Colonic mucosa (tissue), 4 donors: Measurements from ENCODE around the gene THBS4. TPM values are rescaled to one million over a fixed set of nuclear protein-coding genes. Genes with fewer than 3 reads are reported as not detected.
A peak's percentile ranks its signal among the peaks of the same experiment; 100 is the strongest.
"Not testable (repeated sequence)": the region's sequence is repeated elsewhere in the genome, so short reads cannot be mapped to it uniquely, and the experiment has no call there.

Experiments used
- DNase-seq: peaks from one replicate; pipeline ENCODE4 v3.0.0-alpha.2; 2020
- H3K27ac ChIP-seq: fragments of 200-600 bp; one replicate; pipeline ENCODE4 v1.8.0; 2021
- H3K27me3 ChIP-seq: fragments of 200-600 bp; one replicate; pipeline ENCODE4 v1.8.0; 2021
- H3K36me3 ChIP-seq: fragments of 200-600 bp; one replicate; pipeline ENCODE4 v1.8.0; 2021
- H3K4me1 ChIP-seq: fragments of 200-600 bp; one replicate; pipeline ENCODE4 v1.8.0; 2021; ENCODE audit warnings: mild to moderate bottlenecking
- H3K4me3 ChIP-seq: fragments of 200-600 bp; one replicate; pipeline ENCODE4 v1.8.0; 2021
- H3K9ac ChIP-seq, 2 donors: one replicate each; pipeline ENCODE4 v1.7.0; 2013; ENCODE audit warnings: control low read depth in 2 of 2, low read depth in 2 of 2, low read length in 2 of 2
- H3K9me3 ChIP-seq: fragments of 200-600 bp; one replicate; pipeline ENCODE4 v1.8.0; 2021
- CTCF ChIP-seq: fragments of 200-600 bp; IDR thresholded peaks from one replicate; pipeline ENCODE4 v1.8.0; 2022; ENCODE audit warnings: antibody characterized with exemption, mild to moderate bottlenecking
- intact Hi-C: fragments of 100-400 bp; cut with DNase I; formaldehyde crosslinking; loops from one replicate; pipeline ENCODE4 v1.14.1; 2022
- total RNA-seq, 2 donors: library from RNA; stranded (reverse); fragmentation: NEBNext Ultra II Directional in 1 of 2; extraction: Animal tissue kit (Norgen Biotek cat#: 25700) in 1 of 2; gene quantifications; one replicate each; pipeline ENCODE4 v1.2.1, GENCODE V29; 2021
- donor health status: healthy.
- donor health status: DM: no; HTN: no; CAD: no.
- donor health status: DM: no; HTN: no; CAD: no.

THBS4 gene
- total RNA-seq, 2 donors from 2014 or later: 0.27 to 9.1 TPM

DNA sequence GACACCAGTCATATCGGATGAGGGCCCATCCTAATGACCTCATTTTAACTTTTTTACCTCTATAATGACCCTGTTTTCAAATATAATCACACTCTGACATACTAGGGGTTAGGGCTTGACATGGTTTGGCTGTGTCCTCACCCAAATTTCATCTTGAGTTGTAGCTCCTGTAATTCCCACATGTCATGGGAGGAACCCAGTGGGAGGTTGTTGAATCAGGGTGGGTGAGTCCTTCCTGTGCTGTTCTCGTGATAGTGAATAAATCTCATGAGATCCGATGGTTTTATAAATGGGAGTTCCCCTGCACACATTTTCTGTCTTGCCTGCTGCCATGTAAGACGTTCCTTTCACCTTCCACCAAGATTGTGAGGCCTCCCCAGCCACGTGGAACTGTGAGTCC, 71.8 kb downstream of the THBS4 start:
- Histone ChIP-seq H3K4me3 (no peak overlapping the region), H3K27me3 (no peaks in the 10 kb centered on the region), H3K27ac (no peak overlapping the region), H3K9me3 (no peaks in the 10 kb centered on the region), H3K4me1 (no peaks in the 10 kb centered on the region), H3K36me3 (no peaks in the 10 kb centered on the region), H3K9ac (no peak overlapping the region)
- TF ChIP-seq CTCF: no peak
- intact Hi-C loops: no loop called here
- DNase-seq: no peak

DNA sequence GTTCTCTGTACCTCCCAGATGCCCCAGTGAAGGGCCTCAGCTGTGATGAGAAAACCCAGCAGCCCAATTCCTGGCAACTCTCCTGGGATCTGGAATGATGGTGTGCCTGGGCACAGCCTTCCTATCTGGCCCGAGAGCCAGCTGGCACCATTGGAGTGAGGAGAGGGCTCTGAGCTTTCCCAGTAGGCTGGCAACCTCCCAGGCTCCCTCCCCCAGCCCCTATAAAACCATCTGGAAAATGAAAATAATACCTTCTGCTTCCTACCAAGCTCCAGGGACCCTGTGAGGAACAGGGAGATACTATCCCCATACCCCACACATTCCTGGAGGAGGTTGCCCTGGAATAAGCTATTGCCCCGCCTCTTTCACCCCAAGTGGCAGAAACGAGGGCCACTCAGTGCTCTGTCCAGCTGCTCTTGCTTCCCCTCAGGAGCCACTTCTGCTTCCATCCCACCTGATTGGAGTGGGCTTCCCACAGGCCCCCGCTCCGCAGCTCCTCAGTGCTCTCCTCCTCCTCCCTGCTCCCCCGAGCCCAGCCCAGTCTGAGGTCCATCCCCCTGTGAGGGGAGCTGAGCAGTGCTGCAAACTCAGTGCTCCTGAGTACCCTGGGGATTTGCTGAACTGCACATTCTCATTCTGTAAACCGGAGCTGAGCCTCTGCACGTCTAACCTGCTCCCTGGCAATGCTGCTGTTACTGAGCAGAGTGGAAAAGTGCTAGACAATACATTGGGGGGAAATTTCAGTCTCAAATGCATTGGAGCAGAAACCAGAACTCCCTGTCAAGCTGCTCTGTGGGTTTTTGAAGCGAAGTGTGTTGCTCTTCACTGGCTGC, 74.7 kb downstream of the THBS4 start:
- Histone ChIP-seq H3K4me3 (no peak overlapping the region), H3K36me3 (no peaks in the 10 kb centered on the region)
- TF ChIP-seq CTCF: no peak

DNA sequence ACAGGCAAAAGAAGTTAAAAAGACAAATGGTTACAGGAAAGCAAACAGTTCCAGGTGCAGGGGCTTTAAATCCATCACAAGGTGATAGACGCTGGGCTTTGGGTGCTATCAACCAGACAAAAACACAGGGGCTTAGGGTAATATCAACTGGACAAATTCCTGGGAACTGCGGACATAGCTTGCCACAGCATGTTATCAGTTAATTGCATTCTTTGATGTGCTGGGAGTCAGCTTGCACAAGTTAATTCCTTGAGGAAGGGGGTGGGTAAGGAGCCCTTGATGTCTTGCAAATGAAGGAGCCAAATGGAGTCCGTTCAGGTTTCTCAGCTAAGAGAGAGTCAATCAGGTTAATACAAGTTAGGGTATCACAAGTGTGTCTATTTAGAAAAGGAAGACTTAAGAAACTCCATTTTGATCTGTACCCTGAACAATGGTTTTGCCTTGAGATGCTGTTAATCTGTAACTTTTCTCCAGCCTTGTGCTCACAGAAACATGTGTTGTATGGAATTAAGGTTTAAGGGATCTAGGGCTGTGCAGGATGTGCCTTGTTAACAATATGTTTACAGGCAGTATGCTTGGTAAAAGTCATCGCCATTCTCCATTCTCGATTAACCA, 76.3 kb downstream of the THBS4 start:
- intact Hi-C loops, H3K9ac ChIP-seq, H3K27me3 ChIP-seq, H3K36me3 ChIP-seq, H3K27ac ChIP-seq, H3K4me3 ChIP-seq, DNase-seq, H3K9me3 ChIP-seq, H3K4me1 ChIP-seq: not testable (repeated sequence)

More for the DNA sequence above, 74.7 kb downstream of the THBS4 start:
- H3K4me1 ChIP-seq: peaks cover 2% of the 10 kb centered on the region
- no peak overlapping the region for H3K27ac ChIP-seq
- no peaks in the 10 kb centered on the region for H3K27me3 ChIP-seq
- intact Hi-C loops: no loop called here
- DNase-seq: no peak
- no peaks in the 10 kb centered on the region for H3K9me3 ChIP-seq
- H3K9ac ChIP-seq: no peak overlapping the region

DNA sequence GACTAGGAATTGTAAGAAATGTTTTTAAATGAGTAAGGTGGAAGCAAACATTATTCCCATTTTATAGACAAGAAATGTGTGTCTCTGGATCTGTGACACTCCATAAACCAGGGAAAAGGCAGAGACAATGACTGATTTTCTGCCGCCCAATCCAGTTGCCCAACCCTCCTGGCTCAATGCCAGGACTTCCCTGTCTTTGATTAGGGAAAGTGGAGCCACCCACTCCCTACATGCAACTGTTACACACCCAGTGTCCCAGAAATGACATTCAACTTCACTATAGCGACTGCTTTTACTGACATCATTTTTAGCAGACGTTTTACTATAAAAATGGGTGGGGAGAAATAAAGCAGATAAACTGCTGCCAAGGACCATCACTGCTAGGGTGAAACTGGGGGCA, 79.7 kb downstream of the THBS4 start:
- Histone ChIP-seq H3K9ac (no peak overlapping the region), H3K27ac (no peak overlapping the region), H3K27me3 (no peaks in the 10 kb centered on the region), H3K4me3 (no peak overlapping the region), H3K9me3 (no peaks in the 10 kb centered on the region), H3K36me3 (no peaks in the 10 kb centered on the region), H3K4me1 (peaks cover 2% of the 10 kb centered on the region)
- no peak for TF ChIP-seq CTCF
- intact Hi-C loops: no loop called here
- peak; percentile 91 for DNase-seq

GRCh38 chr5:80116000-80116399, 80.9 kb downstream of the THBS4 start:
- H3K27ac ChIP-seq: no peak overlapping the region
- H3K36me3 ChIP-seq: no peaks in the 10 kb centered on the region
- no peak overlapping the region for H3K9ac ChIP-seq
- H3K4me3 ChIP-seq: no peak overlapping the region
- no peaks in the 10 kb centered on the region for H3K27me3 ChIP-seq
- no peak for TF ChIP-seq CTCF
- H3K4me1 ChIP-seq: peaks cover 2% of the 10 kb centered on the region
- intact Hi-C loops: no loop called here
- no peaks in the 10 kb centered on the region for H3K9me3 ChIP-seq
- no peak for DNase-seq

- Histone ChIP-seq H3K27me3 (no peaks in the 10 kb centered on the region), H3K9me3 (no peaks in the 10 kb centered on the region), H3K36me3 (no peaks in the 10 kb centered on the region), H3K4me1 (peaks cover 2% of the 10 kb centered on the region), H3K27ac (no peak overlapping the region), H3K9ac (no peak overlapping the region), H3K4me3 (no peak overlapping the region)
- DNase-seq: no peak
- no peak for TF ChIP-seq CTCF
- intact Hi-C loops: no loop called here
Observed at GRCh38 chr5:80116465-80116864, 81.3 kb downstream of the THBS4 start.
